Endodermal cell (in vitro differentiated cells): ENCODE results near the gene MYL4. TPM values are rescaled to one million over a fixed set of nuclear protein-coding genes. Genes with fewer than 3 reads are reported as not detected.

Experiments
- DNase-seq: peaks from one replicate; pipeline ENCODE4 v3.0.0-alpha.2; 2017
- H3K27ac ChIP-seq: 2 replicates; pipeline ENCODE4 v1.5.1; 2013; ENCODE audit warnings: mild to moderate bottlenecking, low read depth, low read length, moderate library complexity
- H3K27me3 ChIP-seq: 2 replicates; pipeline ENCODE4 v1.6.1; 2013; ENCODE audit warnings: mild to moderate bottlenecking, low read length, moderate library complexity; ENCODE audit not compliant: insufficient read depth, control insufficient read depth, poor library complexity, severe bottlenecking
- H3K36me3 ChIP-seq: 2 replicates; pipeline ENCODE4 v1.7.0; 2013; ENCODE audit warnings: mild to moderate bottlenecking, low read length, moderate library complexity; ENCODE audit not compliant: control insufficient read depth, insufficient read depth
- H3K4me1 ChIP-seq: one replicate; pipeline ENCODE4 v1.7.0; 2013; ENCODE audit warnings: low read length; ENCODE audit not compliant: control insufficient read depth, insufficient read depth
- H3K4me3 ChIP-seq: 2 replicates; pipeline ENCODE4 v1.5.1; 2013; ENCODE audit warnings: mild to moderate bottlenecking, low read length, moderate library complexity
- H3K9ac ChIP-seq: 2 replicates; pipeline ENCODE4 v1.6.1; 2013; ENCODE audit warnings: mild to moderate bottlenecking, low read length, moderate library complexity; ENCODE audit not compliant: poor library complexity, severe bottlenecking; ENCODE audit errors: extremely low read depth
- H3K9me3 ChIP-seq: 2 replicates; pipeline ENCODE4 v1.6.1; 2013; ENCODE audit warnings: mild to moderate bottlenecking, low read length, moderate library complexity; ENCODE audit not compliant: control insufficient read depth
- H3K27ac Mint-ChIP-seq: 2 replicates; pipeline ENCODE4 v1.8.0; 2020; ENCODE audit warnings: mixed read lengths
- H3K27me3 Mint-ChIP-seq: 2 replicates; pipeline ENCODE4 v1.8.0; 2021; ENCODE audit warnings: mild to moderate bottlenecking, mixed read lengths; ENCODE audit not compliant: insufficient read depth
- H3K36me3 Mint-ChIP-seq: 2 replicates; pipeline ENCODE4 v1.8.0; 2020; ENCODE audit warnings: low read depth, mixed read lengths
- H3K4me1 Mint-ChIP-seq: 2 replicates; pipeline ENCODE4 v1.8.0; 2020; ENCODE audit warnings: mixed read lengths
- H3K4me3 Mint-ChIP-seq: 2 replicates; pipeline ENCODE4 v1.8.0; 2020; ENCODE audit warnings: mild to moderate bottlenecking, moderate library complexity, mixed read lengths
- H3K9me3 Mint-ChIP-seq: 2 replicates; pipeline ENCODE4 v1.8.0; 2020; ENCODE audit warnings: mild to moderate bottlenecking, mixed read lengths
- CTCF ChIP-seq: fragments of 200-600 bp; sonication (generic); conservative IDR thresholded peaks from 2 replicates; pipeline ENCODE4 v1.5.0; 2021; ENCODE audit warnings: antibody characterized with exemption, mild to moderate bottlenecking
- whole genome bisulfite sequencing, 2 experiments: methylation state at CpG; one replicate each; pipeline versions ENCODE4 v1.1.5 to v1.1.7; 2013; ENCODE audit warnings: missing lambda C conversion rate in 2 of 2, mixed read lengths in 1 of 2; ENCODE audit not compliant: insufficient coverage in 1 of 2, insufficient read length in 1 of 2; 5-methylcytosine and 5-hydroxymethylcytosine counted together
- total RNA-seq, 2 donors: library from RNA; stranded (reverse); fragmentation: NEBNext Ultra II Directional in 1 of 2; extraction: Animal tissue kit (Norgen Biotek cat#: 25700) in 1 of 2; gene quantifications; 2 replicates in 1 of 2; 3 replicates in 1 of 2; pipeline ENCODE4 v1.2.1, GENCODE V29; 2021

The MYL4 gene
- total RNA-seq, 2 donors from 2014 or later, result 15.5 to 20.0 TPM

- no peak overlapping the region for H3K27ac Mint-ChIP-seq
- Histone ChIP-seq H3K36me3 (no peaks in the 10 kb centered on the region), H3K9ac (no peak overlapping the region), H3K9me3 (no peaks in the 10 kb centered on the region), H3K27me3 (no peaks in the 10 kb centered on the region), H3K4me1 (no peaks in the 10 kb centered on the region), H3K27ac (no peak overlapping the region), H3K4me3 (no peak overlapping the region)
- H3K27me3 Mint-ChIP-seq, result peaks cover 13% of the 10 kb centered on the region
- H3K36me3 Mint-ChIP-seq, result no peaks in the 10 kb centered on the region
- whole genome bisulfite sequencing, 2 experiments, result 90 to 93% methylated on average over 2 to 3 of the region's 3 CpGs
- H3K9me3 Mint-ChIP-seq, result no peaks in the 10 kb centered on the region
- DNase-seq, result no peak
- no peak for TF ChIP-seq CTCF
- H3K4me1 Mint-ChIP-seq, result peaks cover 2% of the 10 kb centered on the region
- no peak overlapping the region for H3K4me3 Mint-ChIP-seq
Measured at GRCh38 chr17:47235506-47235905, 26.4 kb downstream of the MYL4 start.

GRCh38 chr17:47235923-47236322 lies 26.8 kb downstream of the MYL4 start:
- Histone ChIP-seq H3K27ac (no peak overlapping the region), H3K36me3 (no peaks in the 10 kb centered on the region), H3K4me1 (no peaks in the 10 kb centered on the region), H3K9ac (no peak overlapping the region), H3K27me3 (no peaks in the 10 kb centered on the region), H3K9me3 (no peaks in the 10 kb centered on the region), H3K4me3 (no peak overlapping the region)
- DNase-seq, result no peak
- Mint-ChIP-seq H3K4me1 (no peaks in the 10 kb centered on the region), H3K4me3 (no peak overlapping the region), H3K27me3 (peaks cover 9% of the 10 kb centered on the region), H3K27ac (no peak overlapping the region), H3K36me3 (no peaks in the 10 kb centered on the region), H3K9me3 (no peaks in the 10 kb centered on the region)
- no peak for TF ChIP-seq CTCF
- 86 to 90% methylated on average over 1 to 2 of the region's 2 CpGs for WGBS, 2 experiments

GRCh38 chr17:47237841-47238240 lies 28.7 kb downstream of the MYL4 start:
- no peak for DNase-seq
- H3K4me3 Mint-ChIP-seq, result no peak overlapping the region
- H3K27me3 Mint-ChIP-seq, result peaks cover 2% of the 10 kb centered on the region
- no peaks in the 10 kb centered on the region for H3K36me3 ChIP-seq
- H3K27ac ChIP-seq, result no peak overlapping the region
- no peak for TF ChIP-seq CTCF
- no peak overlapping the region for H3K4me3 ChIP-seq
- H3K27me3 ChIP-seq, result no peaks in the 10 kb centered on the region
- H3K27ac Mint-ChIP-seq, result no peak overlapping the region
- H3K9ac ChIP-seq, result no peak overlapping the region
- H3K4me1 ChIP-seq, result no peaks in the 10 kb centered on the region
- no peaks in the 10 kb centered on the region for H3K4me1 Mint-ChIP-seq
- no peaks in the 10 kb centered on the region for H3K36me3 Mint-ChIP-seq
- H3K9me3 ChIP-seq, result no peaks in the 10 kb centered on the region
- H3K9me3 Mint-ChIP-seq, result no peaks in the 10 kb centered on the region
- WGBS, 2 experiments, result 89 to 95% methylated on average over 5 to 7 of the region's 7 CpGs
